ENCODE data around the gene PHF21A.

DNA sequence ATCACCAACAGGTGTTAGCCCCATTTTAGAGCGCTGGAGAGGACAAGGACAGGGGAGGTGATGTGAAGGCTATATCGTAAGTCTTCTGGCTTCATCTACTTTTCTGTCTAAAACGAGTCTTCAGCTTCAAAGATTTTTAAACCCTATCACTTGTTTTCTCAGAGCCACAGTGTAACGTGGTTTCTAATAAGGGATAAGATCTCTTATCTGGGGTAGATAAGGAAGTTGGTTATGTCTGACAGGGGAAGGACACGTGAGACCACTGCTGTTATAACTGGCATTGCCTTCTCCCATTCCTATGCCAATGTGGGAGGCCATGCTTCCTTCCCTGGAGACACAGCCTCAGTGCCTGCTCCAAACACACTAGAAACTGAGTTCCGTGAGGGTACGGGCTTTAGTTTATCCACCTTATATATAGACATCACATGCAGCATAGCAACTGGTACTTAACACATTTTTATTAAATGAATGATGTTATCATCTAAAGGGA is 159.5 kb downstream of the PHF21A start:
- TF ChIP-seq, protein P1, sequence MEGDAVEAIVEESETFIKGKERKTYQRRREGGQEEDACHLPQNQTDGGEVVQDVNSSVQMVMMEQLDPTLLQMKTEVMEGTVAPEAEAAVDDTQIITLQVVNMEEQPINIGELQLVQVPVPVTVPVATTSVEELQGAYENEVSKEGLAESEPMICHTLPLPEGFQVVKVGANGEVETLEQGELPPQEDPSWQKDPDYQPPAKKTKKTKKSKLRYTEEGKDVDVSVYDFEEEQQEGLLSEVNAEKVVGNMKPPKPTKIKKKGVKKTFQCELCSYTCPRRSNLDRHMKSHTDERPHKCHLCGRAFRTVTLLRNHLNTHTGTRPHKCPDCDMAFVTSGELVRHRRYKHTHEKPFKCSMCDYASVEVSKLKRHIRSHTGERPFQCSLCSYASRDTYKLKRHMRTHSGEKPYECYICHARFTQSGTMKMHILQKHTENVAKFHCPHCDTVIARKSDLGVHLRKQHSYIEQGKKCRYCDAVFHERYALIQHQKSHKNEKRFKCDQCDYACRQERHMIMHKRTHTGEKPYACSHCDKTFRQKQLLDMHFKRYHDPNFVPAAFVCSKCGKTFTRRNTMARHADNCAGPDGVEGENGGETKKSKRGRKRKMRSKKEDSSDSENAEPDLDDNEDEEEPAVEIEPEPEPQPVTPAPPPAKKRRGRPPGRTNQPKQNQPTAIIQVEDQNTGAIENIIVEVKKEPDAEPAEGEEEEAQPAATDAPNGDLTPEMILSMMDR (IDR thresholded peaks at IDR 0.05 in 4 of 5, conservative IDR thresholded peaks at IDR 0.05 in 1 of 5) = no peak
- TF ChIP-seq POLR2A (IDR thresholded peaks at IDR 0.05) = no peak

Data from gastrocnemius medialis (tissue), 4 donors.